ENCODE data around the gene AGER. TPM values are rescaled to one million over a fixed set of nuclear protein-coding genes. Genes with fewer than 3 reads are reported as not detected.

The AGER gene
- total and polyA plus RNA-seq, 9 of the 15 experiments (the other 6 are each of a cell fraction or from before 2014, with no cell fraction given), result 1.2 to 11.5 (median 4.1) TPM

- no peak for TF ChIP-seq PHF21A (IDR thresholded peaks at IDR 0.05; ENCODE audit: borderline replicate concordance, low read depth)
- TF ChIP-seq SMAD3 (CRISPR knock-in tag; conservative IDR thresholded peaks at IDR 0.05), result peak; percentile 66; the same call in 1 of the 2 replicates
Measured at GRCh38 chr6:32216285-32216684, 32.2 kb upstream of the AGER start (continued).

- H3K4me2 ChIP-seq (ENCODE audit: insufficient read depth, low read length), result no peak overlapping the region; the same call in 1 of the 2 replicates
- DNase-seq (ENCODE audit: extremely low read depth in 1 of 4, low spot score in 3 of 4) (no peak), ATAC-seq (no peak), FAIRE-seq (no peak)
- CTCF ChIA-PET (ENCODE audit: low intra/inter-chr PET ratio), result no interaction called here
- H3K9me1 ChIP-seq (ENCODE audit: control insufficient read depth, insufficient read depth, low read length), result no peaks in the 10 kb centered on the region
- POLR2A ChIA-PET, result interaction anchor here (0.5 to 1.1 kb wide), 2 partner anchors 10 to 99 kb away, joined by 3 to 4 read pairs; no protein-coding TSS in a partner anchor
- H4K20me1 ChIP-seq (replicated peaks; ENCODE audit: control insufficient read depth, insufficient read depth, low read length), result no peaks in the 10 kb centered on the region
- in situ Hi-C loops (cut with MboI) (no loop called here), intact Hi-C loops (cut with micrococcal nuclease) (no loop called here)
- H3K4me1 ChIP-seq (replicated peaks in 1 of 2; ENCODE audit: control insufficient read depth in 2 of 2, insufficient read depth in 2 of 2, low read length in 2 of 2), result peaks cover 8 to 15% of the 10 kb centered on the region in 2 experiments; a peak in 4 of 5 replicates
- H2AFZ ChIP-seq (ENCODE audit: low read depth, low read length), result peak overlapping the region; percentile 33; the same call in 1 of the 2 replicates
- no peaks in the 10 kb centered on the region for H3K79me2 ChIP-seq (ENCODE audit: control insufficient read depth, insufficient read depth, low read length)
- no peak overlapping the region for H3K27ac ChIP-seq (ENCODE audit: extremely low read depth, low read depth, low read length)
- no peaks in the 10 kb centered on the region for H3K36me3 ChIP-seq (ENCODE audit: control insufficient read depth, insufficient read depth, low read length)
- no CpG with 5 or more reads among the region's 4 CpGs for WGBS (ENCODE audit: insufficient coverage, low coverage, missing lambda C conversion rate)
- no peaks in the 10 kb centered on the region for H3K9me3 ChIP-seq (replicated peaks; ENCODE audit: control insufficient read depth, insufficient read depth, low read depth, low read length)
- H3K27me3 ChIP-seq (ENCODE audit: control insufficient read depth in 2 of 2, insufficient read depth in 2 of 2, low read length in 2 of 2), result peaks cover 7 to 32% of the 10 kb centered on the region in 2 experiments; a peak in 3 of 5 replicates
- no peak overlapping the region for H3K9ac ChIP-seq (ENCODE audit: insufficient read depth in 1 of 2, low read depth in 2 of 2, low read length in 2 of 2)
- BruUV-seq (replicated peaks), result no TSS peak
- H3K4me3 ChIP-seq, result no peak overlapping the region
- peak; percentile 37; the same call in 1 of the 2 replicates for TF ChIP-seq ZEB2 (IDR thresholded peaks at IDR 0.05)
- TF ChIP-seq MLLT1 (IDR thresholded peaks at IDR 0.05), result peak in 1 of 2 experiments; percentile 29; a peak in 1 of 4 replicates
- no peak for TF ChIP-seq ZBTB43 (CRISPR knock-in tag; IDR thresholded peaks at IDR 0.05)
- no peak for TF ChIP-seq NCOA1 (IDR thresholded peaks at IDR 0.05; ENCODE audit: low read depth)
- TF ChIP-seq ZBTB26 (CRISPR knock-in tag; IDR thresholded peaks at IDR 0.05), result peak; percentile 57; the same call in 1 of the 2 replicates
- peak; percentile 88 for TF ChIP-seq ZNF512 (tag; IDR thresholded peaks at IDR 0.05)
- no peak for TF ChIP-seq KLF10 (CRISPR knock-in tag; IDR thresholded peaks at IDR 0.05)
- TF ChIP-seq HMBOX1 (IDR thresholded peaks at IDR 0.05), result no peak
Measured at GRCh38 chr6:32215617-32216016, 31.6 kb upstream of the AGER start.
